ENCODE measurements around the gene TMX1. TPM values are rescaled to one million over a fixed set of nuclear protein-coding genes. Genes with fewer than 3 reads are reported as not detected.

Gene TMX1
- total RNA-seq, 4 donors from 2014 or later, result 17.1 to 33.0 (median 21.8) TPM

DNA sequence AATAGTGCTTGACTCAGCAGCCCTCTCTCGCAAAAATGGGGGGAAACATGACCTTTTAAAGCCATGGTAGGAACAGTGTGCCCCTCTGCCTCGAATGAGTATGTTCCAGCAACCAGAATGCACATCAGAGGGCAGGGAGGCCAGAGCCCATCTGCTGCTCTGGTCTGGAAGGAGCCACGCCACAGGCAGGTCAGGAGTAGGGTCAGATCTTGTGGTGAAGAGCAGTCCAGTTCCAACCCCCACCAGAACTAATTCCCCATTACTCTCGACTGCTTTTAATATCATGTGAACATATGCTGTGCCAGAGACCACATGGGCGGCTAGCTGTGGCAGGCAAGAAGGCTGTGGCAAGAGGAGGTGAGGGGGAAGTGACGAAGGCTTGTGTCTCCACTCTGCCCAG, 34.6 kb upstream of the TMX1 start:
- TF ChIP-seq, protein P1, sequence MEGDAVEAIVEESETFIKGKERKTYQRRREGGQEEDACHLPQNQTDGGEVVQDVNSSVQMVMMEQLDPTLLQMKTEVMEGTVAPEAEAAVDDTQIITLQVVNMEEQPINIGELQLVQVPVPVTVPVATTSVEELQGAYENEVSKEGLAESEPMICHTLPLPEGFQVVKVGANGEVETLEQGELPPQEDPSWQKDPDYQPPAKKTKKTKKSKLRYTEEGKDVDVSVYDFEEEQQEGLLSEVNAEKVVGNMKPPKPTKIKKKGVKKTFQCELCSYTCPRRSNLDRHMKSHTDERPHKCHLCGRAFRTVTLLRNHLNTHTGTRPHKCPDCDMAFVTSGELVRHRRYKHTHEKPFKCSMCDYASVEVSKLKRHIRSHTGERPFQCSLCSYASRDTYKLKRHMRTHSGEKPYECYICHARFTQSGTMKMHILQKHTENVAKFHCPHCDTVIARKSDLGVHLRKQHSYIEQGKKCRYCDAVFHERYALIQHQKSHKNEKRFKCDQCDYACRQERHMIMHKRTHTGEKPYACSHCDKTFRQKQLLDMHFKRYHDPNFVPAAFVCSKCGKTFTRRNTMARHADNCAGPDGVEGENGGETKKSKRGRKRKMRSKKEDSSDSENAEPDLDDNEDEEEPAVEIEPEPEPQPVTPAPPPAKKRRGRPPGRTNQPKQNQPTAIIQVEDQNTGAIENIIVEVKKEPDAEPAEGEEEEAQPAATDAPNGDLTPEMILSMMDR (IDR thresholded peaks at IDR 0.05), result no peak
- TF ChIP-seq POLR2AphosphoS5 (IDR thresholded peaks at IDR 0.05), result no peak
- no peak for TF ChIP-seq EP300 (IDR thresholded peaks at IDR 0.05)
- no peak for TF ChIP-seq POLR2A (IDR thresholded peaks at IDR 0.05)
- H3K4me1 ChIP-seq, result no peaks in the 10 kb centered on the region
- H3K4me3 ChIP-seq, result no peak overlapping the region
- H3K9me3 ChIP-seq, result no peaks in the 10 kb centered on the region
- peaks cover 7% of the 10 kb centered on the region for H3K27me3 ChIP-seq
- no peak for DNase-seq (ENCODE audit: low spot score in 2 of 2)
- no peaks in the 10 kb centered on the region for H3K36me3 ChIP-seq
- H3K27ac ChIP-seq, result no peak overlapping the region
- WGBS, result 69% methylated on average over 6 of the region's 6 CpGs

- Histone ChIP-seq H3K27ac (no peak overlapping the region), H3K4me1 (no peaks in the 10 kb centered on the region), H3K27me3 (peaks cover 7% of the 10 kb centered on the region), H3K36me3 (no peaks in the 10 kb centered on the region), H3K9me3 (no peaks in the 10 kb centered on the region), H3K4me3 (no peak overlapping the region)
- no peak for DNase-seq (ENCODE audit: low spot score in 2 of 2)
- 80% methylated on average over 1 of the region's 1 CpG for WGBS
- TF ChIP-seq EP300 (IDR thresholded peaks at IDR 0.05), result no peak
- no peak for TF ChIP-seq POLR2AphosphoS5 (IDR thresholded peaks at IDR 0.05)
- TF ChIP-seq, protein P1 (IDR thresholded peaks at IDR 0.05), result no peak
- TF ChIP-seq POLR2A (IDR thresholded peaks at IDR 0.05), result no peak
Measured at GRCh38 chr14:51206462-51206861, 33.6 kb upstream of the TMX1 start.

DNA sequence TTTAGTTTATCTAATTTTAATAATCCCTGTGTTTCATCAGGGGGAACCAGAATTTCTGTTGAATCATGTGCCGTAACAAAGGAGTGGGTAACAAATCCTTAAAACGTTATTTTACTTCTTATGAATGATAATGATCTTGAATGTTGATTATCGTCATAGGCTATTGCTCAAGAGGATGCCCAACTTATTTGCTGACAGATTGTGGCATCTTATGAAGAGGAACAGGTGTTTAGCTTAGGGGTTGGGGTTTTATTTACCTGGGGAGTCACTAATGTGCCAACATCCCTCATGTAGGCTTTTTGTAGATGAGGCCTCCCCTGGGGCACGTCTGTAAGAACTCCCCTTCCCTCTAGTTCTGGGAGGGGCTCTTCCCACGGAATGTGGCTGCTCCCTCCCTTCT, 32.4 kb upstream of the TMX1 start:
- no peak overlapping the region for H3K4me3 ChIP-seq
- H3K27ac ChIP-seq, result no peak overlapping the region
- no peak for DNase-seq (ENCODE audit: low spot score in 2 of 2)
- H3K27me3 ChIP-seq, result peaks cover 7% of the 10 kb centered on the region
- H3K9me3 ChIP-seq, result no peaks in the 10 kb centered on the region
- no peaks in the 10 kb centered on the region for H3K4me1 ChIP-seq
- 51% methylated on average over 5 of the region's 5 CpGs for WGBS
- TF ChIP-seq POLR2AphosphoS5 (IDR thresholded peaks at IDR 0.05), result no peak
- no peak for TF ChIP-seq EP300 (IDR thresholded peaks at IDR 0.05)
- no peaks in the 10 kb centered on the region for H3K36me3 ChIP-seq

DNA sequence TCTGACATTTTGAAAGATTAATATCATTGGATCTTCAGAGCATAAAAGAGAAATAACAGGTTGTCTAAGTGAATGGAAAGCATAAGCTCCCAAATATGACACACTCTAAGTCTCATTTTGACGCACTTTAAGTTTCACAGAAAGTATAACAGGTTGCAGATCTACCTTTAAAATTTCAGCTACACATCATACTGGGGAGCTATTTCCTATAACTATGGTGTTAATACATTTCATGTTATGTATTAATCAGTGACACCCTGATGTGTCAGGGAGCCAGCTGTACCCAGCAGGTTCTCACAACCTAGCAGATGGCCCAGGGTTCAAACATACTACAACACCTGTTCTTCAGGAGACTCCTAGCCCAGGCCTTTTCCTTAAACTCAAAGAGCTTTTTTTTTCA, 31.1 kb upstream of the TMX1 start:
- Histone ChIP-seq H3K4me3 (no peak overlapping the region), H3K9me3 (no peaks in the 10 kb centered on the region), H3K27ac (no peak overlapping the region), H3K4me1 (no peaks in the 10 kb centered on the region), H3K36me3 (no peaks in the 10 kb centered on the region), H3K27me3 (peaks cover under 1% of the 10 kb centered on the region)
- 97% methylated on average over 1 of the region's 1 CpG for WGBS
- no peak for DNase-seq (ENCODE audit: low spot score in 2 of 2)
- TF ChIP-seq, protein P1 (IDR thresholded peaks at IDR 0.05), result no peak

DNA sequence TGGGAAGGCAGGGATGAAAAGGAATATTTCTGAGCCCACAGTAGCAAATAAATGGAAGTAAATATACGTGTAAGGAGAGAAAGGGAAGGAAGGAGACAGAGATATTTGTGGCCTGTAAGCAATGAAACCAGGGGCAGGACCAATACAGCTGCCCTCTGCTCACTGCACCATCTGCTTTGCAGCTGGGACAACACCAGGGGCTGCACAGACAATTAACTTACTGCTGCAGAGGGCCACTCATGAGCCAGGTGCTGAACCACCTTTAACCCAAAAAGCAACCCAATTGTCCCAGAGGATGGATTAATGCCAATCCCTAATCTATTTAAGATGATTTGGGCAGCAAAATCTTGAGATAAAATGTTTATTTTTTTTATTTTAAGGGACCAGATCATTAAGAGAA, 30.6 kb upstream of the TMX1 start:
- no peak overlapping the region for H3K27ac ChIP-seq
- H3K4me1 ChIP-seq, result no peaks in the 10 kb centered on the region
- H3K4me3 ChIP-seq, result no peak overlapping the region
- DNase-seq (ENCODE audit: low spot score in 2 of 2), result no peak
- no peaks in the 10 kb centered on the region for H3K36me3 ChIP-seq
- H3K9me3 ChIP-seq, result no peaks in the 10 kb centered on the region
- H3K27me3 ChIP-seq, result no peaks in the 10 kb centered on the region
- 71% methylated on average over 1 of the region's 1 CpG for WGBS
- TF ChIP-seq POLR2A (IDR thresholded peaks at IDR 0.05) (no peak), POLR2AphosphoS5 (IDR thresholded peaks at IDR 0.05) (no peak), EP300 (IDR thresholded peaks at IDR 0.05) (no peak)
- TF ChIP-seq, protein P1 (IDR thresholded peaks at IDR 0.05), result no peak

DNA sequence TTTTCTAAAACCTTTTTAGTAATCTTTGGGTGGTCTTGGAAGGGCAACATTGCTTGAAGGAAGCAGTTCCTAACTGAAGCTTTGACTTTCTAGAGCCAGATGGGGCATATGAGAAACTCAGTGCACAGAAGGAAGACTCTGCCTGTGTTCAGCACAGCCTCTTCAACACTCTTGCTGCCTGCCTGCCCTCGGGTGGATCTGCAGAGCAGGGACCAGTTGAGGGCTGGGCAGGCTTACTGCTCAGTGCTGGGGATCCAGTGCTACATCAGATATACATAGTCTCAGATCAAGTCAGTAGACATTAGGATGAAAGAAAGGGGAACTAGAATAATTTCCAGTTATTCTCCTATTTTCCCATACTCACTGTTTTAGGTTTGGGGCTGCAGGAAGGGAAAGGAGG, 29.5 kb upstream of the TMX1 start:
- H3K27ac ChIP-seq, result no peak overlapping the region
- H3K36me3 ChIP-seq, result no peaks in the 10 kb centered on the region
- DNase-seq (ENCODE audit: low spot score in 2 of 2), result no peak
- no peaks in the 10 kb centered on the region for H3K27me3 ChIP-seq
- 38% methylated on average over 1 of the region's 1 CpG for WGBS
- no peak overlapping the region for H3K4me3 ChIP-seq
- TF ChIP-seq EP300 (IDR thresholded peaks at IDR 0.05) (no peak), POLR2A (IDR thresholded peaks at IDR 0.05) (no peak), POLR2AphosphoS5 (IDR thresholded peaks at IDR 0.05) (no peak)
- TF ChIP-seq, protein P1 (IDR thresholded peaks at IDR 0.05), result no peak
- H3K4me1 ChIP-seq, result no peaks in the 10 kb centered on the region
- H3K9me3 ChIP-seq, result no peaks in the 10 kb centered on the region

All from suprapubic skin (tissue), 4 donors.